IPS-NIHi11 (cell line): ENCODE results near the gene SLC22A23.

Experiments
- DNase-seq: peaks from one replicate; pipeline ENCODE4 v3.0.0; 2012; ENCODE audit warnings: mixed read lengths, low spot score

Gene SLC22A23, protein sequence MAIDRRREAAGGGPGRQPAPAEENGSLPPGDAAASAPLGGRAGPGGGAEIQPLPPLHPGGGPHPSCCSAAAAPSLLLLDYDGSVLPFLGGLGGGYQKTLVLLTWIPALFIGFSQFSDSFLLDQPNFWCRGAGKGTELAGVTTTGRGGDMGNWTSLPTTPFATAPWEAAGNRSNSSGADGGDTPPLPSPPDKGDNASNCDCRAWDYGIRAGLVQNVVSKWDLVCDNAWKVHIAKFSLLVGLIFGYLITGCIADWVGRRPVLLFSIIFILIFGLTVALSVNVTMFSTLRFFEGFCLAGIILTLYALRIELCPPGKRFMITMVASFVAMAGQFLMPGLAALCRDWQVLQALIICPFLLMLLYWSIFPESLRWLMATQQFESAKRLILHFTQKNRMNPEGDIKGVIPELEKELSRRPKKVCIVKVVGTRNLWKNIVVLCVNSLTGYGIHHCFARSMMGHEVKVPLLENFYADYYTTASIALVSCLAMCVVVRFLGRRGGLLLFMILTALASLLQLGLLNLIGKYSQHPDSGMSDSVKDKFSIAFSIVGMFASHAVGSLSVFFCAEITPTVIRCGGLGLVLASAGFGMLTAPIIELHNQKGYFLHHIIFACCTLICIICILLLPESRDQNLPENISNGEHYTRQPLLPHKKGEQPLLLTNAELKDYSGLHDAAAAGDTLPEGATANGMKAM

DNA sequence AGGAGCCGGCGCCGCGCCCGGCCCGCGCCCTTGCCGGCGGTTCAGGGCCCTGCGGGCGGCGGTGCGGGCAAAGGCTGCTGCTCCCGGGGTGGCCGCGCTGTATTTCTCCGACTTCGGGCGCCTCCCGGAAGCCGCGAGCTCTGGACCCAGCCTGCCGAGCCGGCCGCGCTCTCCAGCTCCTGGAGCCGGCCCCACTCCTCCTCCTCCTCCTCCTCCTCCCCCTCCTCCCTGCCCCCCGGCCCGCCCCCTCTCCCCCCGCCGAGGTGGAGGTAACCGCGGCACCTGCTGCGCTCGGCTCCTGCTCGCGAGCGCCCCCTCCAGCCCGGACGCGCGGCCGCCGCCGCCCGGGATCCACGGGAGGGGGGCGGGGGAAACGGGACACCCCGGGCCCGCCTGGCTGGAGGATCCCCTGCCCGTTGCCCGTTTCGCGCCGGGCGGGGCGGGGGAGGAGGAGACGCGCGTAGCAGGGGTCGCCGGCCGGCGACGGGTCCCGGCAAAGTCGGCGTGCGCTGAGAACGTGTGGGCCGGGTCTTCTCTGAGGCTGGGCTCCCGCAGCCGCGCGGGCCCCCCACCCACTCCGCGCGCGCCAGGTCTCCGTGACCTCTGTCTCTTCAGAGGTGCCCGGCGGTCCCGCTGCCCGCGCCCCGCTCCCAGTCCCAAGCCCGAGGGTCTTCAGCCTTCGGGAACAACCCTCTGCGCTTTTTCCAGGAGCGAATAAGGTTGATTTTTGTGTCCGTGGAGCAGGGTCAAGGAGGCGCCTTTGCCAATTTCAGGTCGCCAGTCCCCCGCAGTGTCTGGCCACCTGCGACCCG, at the start of gene SLC22A23:
Gene SLC22A23 (minus strand): TSS at position 153 of the 812 bp plus-strand sequence. CDS start 491 bp downstream, outside the sequence.
- peak; percentile 97 for DNase-seq

- DNase-seq = no peak
Measured at GRCh38 chr6:3506200-3506599, 49.4 kb upstream of the SLC22A23 start.

DNA sequence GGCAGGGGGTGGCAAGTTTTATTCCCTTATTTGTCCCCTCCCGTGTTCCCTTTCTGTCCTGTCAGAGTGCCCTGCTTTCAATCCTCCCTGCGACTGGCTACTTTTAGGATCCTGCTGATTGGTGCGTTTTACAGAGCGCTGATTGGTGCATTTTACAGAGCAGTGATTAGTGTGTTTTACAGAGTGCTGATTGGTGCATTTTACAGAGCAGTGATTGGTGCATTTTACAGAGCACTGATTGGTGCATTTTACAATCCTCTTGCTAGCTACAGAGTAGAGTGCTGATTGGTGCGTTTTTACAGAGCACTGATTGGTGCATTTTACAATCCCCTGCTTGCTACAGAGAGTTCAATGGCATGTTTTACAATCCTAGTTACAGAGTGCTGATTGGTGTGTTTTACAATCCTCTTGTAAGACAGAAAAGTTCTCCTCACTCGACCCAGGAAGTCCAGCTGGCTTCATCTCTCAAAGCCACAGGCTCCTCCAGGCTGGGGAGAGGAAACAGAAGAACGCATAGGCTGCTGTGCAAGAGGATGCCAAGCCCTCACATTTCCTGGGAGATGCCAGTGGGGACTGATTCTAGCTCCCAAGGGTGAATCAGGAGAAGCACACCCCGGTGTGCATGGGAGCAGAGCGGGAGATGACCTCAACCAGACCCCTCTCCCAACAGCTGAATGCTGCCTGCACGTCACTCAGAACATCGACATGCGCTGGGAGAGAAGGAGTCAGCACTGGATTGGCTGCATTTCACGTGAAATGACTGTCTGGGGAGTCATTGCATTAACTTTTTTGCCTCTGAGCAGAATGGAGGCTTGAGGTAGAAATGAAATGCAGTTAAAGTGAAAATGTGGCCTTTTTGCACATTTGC, 48.3 kb upstream of the SLC22A23 start:
- DNase-seq = no peak

GRCh38 chr6:3504354-3504753, 47.5 kb upstream of the SLC22A23 start:
- DNase-seq = no peak

DNA sequence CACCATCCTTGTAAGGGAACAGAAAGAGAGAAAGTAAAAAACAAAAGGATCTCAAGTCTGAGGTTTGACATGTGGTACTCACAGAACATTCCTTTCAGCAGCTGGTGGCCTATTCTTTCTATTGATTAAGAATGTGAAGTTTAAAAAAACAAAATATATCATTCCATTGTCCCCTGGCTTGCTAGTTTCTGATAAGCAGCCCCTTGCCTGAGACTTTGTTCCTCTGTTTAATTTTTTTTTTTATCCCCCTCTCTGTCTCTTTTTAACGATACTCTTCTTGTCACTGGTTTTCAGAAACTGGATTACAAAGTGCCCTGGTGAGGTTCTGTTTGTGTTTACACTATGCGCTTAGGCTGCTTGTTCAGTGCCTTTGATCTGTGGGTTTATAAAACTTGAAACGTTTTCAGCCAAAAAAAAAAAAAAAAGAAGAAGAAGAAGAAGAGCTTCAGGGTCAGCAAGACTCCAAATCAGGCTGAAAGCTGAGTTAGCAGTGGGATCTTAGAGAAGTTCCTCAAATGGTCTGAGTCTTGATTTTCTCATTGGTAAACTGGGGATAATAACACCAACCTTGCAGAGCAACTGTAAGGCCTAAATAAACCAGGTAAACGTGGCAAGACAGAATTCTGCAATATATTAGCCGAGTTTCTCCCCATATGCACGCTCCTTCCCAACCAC, 45.1 kb upstream of the SLC22A23 start:
- no peak for DNase-seq

- no peak for DNase-seq
Measured at GRCh38 chr6:3500262-3501014, 43.6 kb upstream of the SLC22A23 start.

DNA sequence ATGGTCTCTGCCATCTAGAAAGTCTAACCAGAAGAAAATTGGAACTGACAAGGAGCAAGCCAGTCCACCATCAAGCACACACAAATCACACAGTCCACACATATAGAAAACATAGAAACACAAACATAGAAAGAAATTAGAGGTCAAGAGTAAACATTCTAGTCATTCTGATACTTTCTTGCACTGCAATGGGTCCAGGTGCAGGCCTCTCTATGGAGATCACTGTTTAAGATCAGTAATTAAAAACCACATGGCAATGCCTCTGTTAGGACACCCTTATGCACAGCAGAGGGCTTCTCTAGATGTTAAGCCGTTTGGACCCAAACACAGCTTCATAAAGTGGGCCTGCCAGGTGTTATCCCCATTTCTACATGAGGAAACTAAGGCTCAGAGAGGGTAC, 42.8 kb upstream of the SLC22A23 start:
- no peak for DNase-seq

- no peak for DNase-seq
Measured at GRCh38 chr6:3496395-3496794, 39.5 kb upstream of the SLC22A23 start.

DNA sequence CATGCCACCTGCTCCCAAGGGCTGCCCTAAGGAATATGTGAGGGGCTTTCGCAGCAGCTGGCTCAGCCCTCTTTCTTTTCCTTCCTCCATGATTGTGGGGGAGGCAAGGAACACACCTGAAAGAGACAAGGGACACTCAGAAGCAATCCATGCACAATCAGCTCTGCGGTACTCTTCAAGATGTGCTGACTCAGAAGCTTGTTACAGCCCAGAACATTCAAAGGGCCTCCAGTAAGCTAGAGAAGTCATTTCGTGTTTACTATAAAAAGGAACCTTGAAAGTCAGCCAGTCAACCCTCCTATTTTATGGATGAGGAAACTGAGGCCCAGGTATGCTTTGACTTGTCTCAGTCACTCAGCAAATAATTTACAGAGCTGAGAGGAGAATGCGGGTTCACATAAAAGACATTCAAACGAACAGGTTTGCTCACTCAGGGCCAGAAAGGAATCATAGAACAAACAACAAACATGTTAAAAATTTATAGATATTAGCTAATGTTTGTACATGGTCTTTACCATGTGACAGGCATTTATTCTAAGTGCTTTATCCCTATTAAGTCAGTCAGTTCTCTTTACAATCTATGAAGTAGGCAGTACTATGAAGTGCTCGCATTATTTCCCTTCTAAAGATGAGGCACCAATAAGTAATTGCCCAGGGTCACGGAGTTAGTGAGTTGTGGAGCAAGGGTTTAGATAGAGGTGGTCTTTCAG, 37.7 kb upstream of the SLC22A23 start:
- DNase-seq = no peak

DNA sequence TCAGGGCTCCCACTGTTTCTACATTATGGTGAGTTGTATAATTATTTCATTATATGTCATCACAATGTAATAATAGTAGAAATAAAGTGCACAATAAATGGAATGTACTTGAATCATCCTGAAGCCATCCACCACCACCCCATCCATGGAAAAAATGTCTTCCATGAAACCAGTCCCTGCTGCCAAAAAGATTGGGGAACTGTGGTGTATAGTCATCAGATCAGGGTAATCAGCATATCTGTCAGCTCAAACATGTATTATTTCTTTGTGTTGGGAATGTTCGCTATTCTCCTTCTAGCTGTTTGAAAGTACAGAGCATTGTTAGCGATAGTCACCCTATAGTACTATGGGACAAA, 33.8 kb upstream of the SLC22A23 start:
- no peak for DNase-seq

- no peak for DNase-seq
Measured at GRCh38 chr6:3489961-3490624, 33.2 kb upstream of the SLC22A23 start.

- DNase-seq = no peak
Measured at GRCh38 chr6:3489027-3489757, 32.3 kb upstream of the SLC22A23 start.

- no peak for DNase-seq
Measured at GRCh38 chr6:3484946-3485345, 28.1 kb upstream of the SLC22A23 start.

GRCh38 chr6:3484192-3484591, 27.3 kb upstream of the SLC22A23 start:
- DNase-seq = no peak

GRCh38 chr6:3483675-3484074, 26.8 kb upstream of the SLC22A23 start:
- DNase-seq = no peak

- no peak for DNase-seq
Measured at GRCh38 chr6:3482869-3483268, 26.0 kb upstream of the SLC22A23 start.

DNA sequence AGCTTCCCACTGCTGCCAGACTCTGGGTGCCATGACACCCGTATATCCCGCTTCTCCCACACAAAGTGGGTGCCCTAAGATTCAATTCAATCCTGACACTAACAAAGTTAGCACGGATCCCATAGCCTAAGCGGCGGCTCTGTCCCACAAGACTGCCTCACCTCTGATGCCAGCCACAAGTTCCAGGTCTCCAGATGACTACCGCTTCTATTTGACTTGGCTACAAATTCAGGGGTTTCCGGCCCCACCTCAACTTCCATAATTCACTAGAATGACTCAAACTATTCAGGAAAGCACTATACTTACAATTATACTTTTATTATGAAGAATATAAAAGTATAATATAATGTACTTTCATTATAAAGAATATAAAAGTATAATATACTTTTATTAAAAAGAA, 24.8 kb upstream of the SLC22A23 start:
- no peak for DNase-seq

DNA sequence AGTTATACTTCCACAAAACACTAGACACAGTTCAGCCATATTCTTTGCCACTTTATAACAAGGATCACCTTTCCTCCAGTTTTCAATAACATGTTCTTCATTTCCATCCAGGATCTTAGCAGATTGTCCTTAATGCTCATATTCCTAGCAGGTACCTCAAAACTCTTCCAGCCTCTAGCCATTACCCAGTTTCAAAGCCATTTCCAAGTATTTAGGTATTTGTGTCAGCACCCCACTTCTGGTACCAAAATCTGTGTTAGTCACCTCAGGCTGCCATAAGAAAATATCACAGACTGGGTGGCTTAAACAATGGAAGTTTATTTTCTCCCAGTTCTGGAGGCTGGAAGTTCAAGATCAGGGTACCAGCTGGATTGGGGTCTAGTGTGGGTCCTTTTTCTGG, 23.2 kb upstream of the SLC22A23 start:
- no peak for DNase-seq

GRCh38 chr6:3473773-3474172, 16.9 kb upstream of the SLC22A23 start:
- DNase-seq = no peak
